A549 (cell line): Measurements from ENCODE around the gene MYO9A. TPM values are rescaled to one million over a fixed set of nuclear protein-coding genes. Genes with fewer than 3 reads are reported as not detected.

Experiments
- ATAC-seq, 2 experiments: fragments of 200-7000 bp in 1 of 2; fragments of >200 bp in 1 of 2; cut with Nextera tagmentation in 1 of 2; cut with Tn5 transposase in 1 of 2; 3 replicates each; pipeline versions ENCODE4 v1.8.0 to v1.9.1; 2018 to 2020; ENCODE audit warnings: mild to moderate bottlenecking in 1 of 2, moderate library complexity in 1 of 2
- CTCF ChIA-PET: fragments of 300-600 bp; sonication (Branson Sonifier 250); formaldehyde crosslinking; extraction: SDS; loops from one replicate; lab custom pipeline; 2021; ENCODE audit warnings: antibody characterized with exemption, inconsistent platforms; lab: Yijun Ruan, JAX
- POLR2A ChIA-PET: fragments of 350-600 bp; formaldehyde crosslinking; extraction: SDS; loops from one replicate; lab custom pipeline; 2021; ENCODE audit warnings: antibody characterized with exemption, inconsistent platforms; lab: Yijun Ruan, JAX
- DNase-seq, 2 experiments: peaks; one replicate each; pipeline versions ENCODE4 v3.0.0 to v3.0.0-alpha.2; 2011 to 2016; ENCODE audit warnings: low read depth in 1 of 2, low spot score in 1 of 2
- FAIRE-seq: peaks from 2 replicates; lab custom pipeline; 2011; peaks lifted over from hg19 to GRCh38; lab: Jason Lieb, UNC
- H3K27ac ChIP-seq, 2 experiments: fragments of >200 bp; sonication (Bioruptor Twin); formaldehyde crosslinking; 3 replicates each; pipeline ENCODE4 v1.5.1; 2016 to 2017
- H3K4me1 ChIP-seq: fragments of >200 bp; sonication (Bioruptor Twin); formaldehyde crosslinking; 3 replicates; pipeline ENCODE4 v1.6.1; 2016
- H3K4me2 ChIP-seq: fragments of >200 bp; sonication (Bioruptor Twin); formaldehyde crosslinking; 3 replicates; pipeline ENCODE4 v1.6.1; 2016
- H3K4me3 ChIP-seq: fragments of >200 bp; sonication (Bioruptor Twin); formaldehyde crosslinking; 3 replicates; pipeline ENCODE4 v1.5.1; 2016
- H3K9me3 ChIP-seq: fragments of >200 bp; sonication (Bioruptor Twin); formaldehyde crosslinking; 3 replicates; pipeline ENCODE4 v1.6.1; 2016
- CBX2 ChIP-seq: fragments of 200-600 bp; sonication (generic); IDR thresholded peaks from 2 replicates; pipeline ENCODE4 v1.6.1; 2016; ENCODE audit warnings: low read depth, mild to moderate bottlenecking, borderline replicate concordance
- CTCF ChIP-seq: fragments of >200 bp; sonication (Bioruptor Twin); formaldehyde crosslinking; IDR thresholded peaks from 3 replicates; pipeline ENCODE4 v1.5.1; 2016
- E2F6 ChIP-seq: IDR thresholded peaks from 2 replicates; pipeline ENCODE4 v1.6.1; 2012; ENCODE audit warnings: low read depth, borderline replicate concordance
- FOXS1 ChIP-seq: fragments of 250-450 bp; sonication (Bioruptor Pico); IDR thresholded peaks from 2 replicates; pipeline ENCODE4 v1.5.0; 2020; ENCODE audit warnings: mild to moderate bottlenecking, moderate library complexity
- GATA3 ChIP-seq: IDR thresholded peaks from 2 replicates; pipeline ENCODE4 v1.6.1; 2012; ENCODE audit warnings: borderline replicate concordance
- HES2 ChIP-seq: fragments of >200 bp; sonication (Bioruptor Twin); formaldehyde crosslinking; IDR thresholded peaks from 2 replicates; pipeline ENCODE4 v1.6.1; 2016
- HOXB13 ChIP-seq: fragments of 250-450 bp; sonication (Bioruptor Pico); IDR thresholded peaks from 2 replicates; pipeline ENCODE4 v1.5.0; 2020; ENCODE audit warnings: low read depth, mild to moderate bottlenecking, moderate library complexity
- MAX ChIP-seq: IDR thresholded peaks from 2 replicates; pipeline ENCODE4 v1.6.1; 2012
- NPAS2 ChIP-seq: fragments of 250-450 bp; sonication (Bioruptor Pico); IDR thresholded peaks from 2 replicates; pipeline ENCODE4 v1.8.0; 2022; ENCODE audit warnings: mild to moderate bottlenecking, moderate library complexity, borderline replicate concordance
- RARB ChIP-seq: fragments of 250-450 bp; sonication (Bioruptor Pico); IDR thresholded peaks from 2 replicates; pipeline ENCODE4 v1.8.0; 2021; ENCODE audit warnings: mild to moderate bottlenecking, moderate library complexity
- SREBF2 ChIP-seq: fragments of 450-650 bp; IDR thresholded peaks from 2 replicates; pipeline ENCODE4 v1.6.1; 2014; ENCODE audit warnings: mild to moderate bottlenecking, moderate library complexity
- TFCP2L1 ChIP-seq: fragments of 250-450 bp; sonication (Bioruptor Pico); IDR thresholded peaks from 2 replicates; pipeline ENCODE4 v1.5.0; 2021; ENCODE audit warnings: mild to moderate bottlenecking
- TP53 ChIP-seq: fragments of 250-450 bp; sonication (Bioruptor Pico); IDR thresholded peaks from 2 replicates; pipeline ENCODE4 v1.5.0; 2021; ENCODE audit warnings: mild to moderate bottlenecking, moderate library complexity
- USF2 ChIP-seq: fragments of 450-650 bp; IDR thresholded peaks from 2 replicates; pipeline ENCODE4 v1.6.1; 2014; ENCODE audit warnings: antibody characterized with exemption
- ZC3H11A ChIP-seq: fragments of 450-650 bp; IDR thresholded peaks from 2 replicates; pipeline ENCODE4 v1.6.1; 2014; ENCODE audit warnings: antibody characterized with exemption, mild to moderate bottlenecking
- ZFP36 ChIP-seq: fragments of 450-650 bp; IDR thresholded peaks from 2 replicates; pipeline ENCODE4 v1.6.1; 2014; ENCODE audit warnings: borderline replicate concordance; ENCODE audit not compliant: partially characterized antibody
- ZNF302 ChIP-seq: fragments of 250-450 bp; sonication (Bioruptor Pico); IDR thresholded peaks from 2 replicates; pipeline ENCODE4 v1.9.0; 2021; ENCODE audit warnings: inconsistent platforms, mild to moderate bottlenecking, moderate library complexity
- ZSCAN20 ChIP-seq: fragments of 250-450 bp; sonication (Bioruptor Pico); IDR thresholded peaks from 2 replicates; pipeline ENCODE4 v1.8.0; 2022; ENCODE audit warnings: mild to moderate bottlenecking, moderate library complexity
- WGBS: methylation state at CpG from one replicate; pipeline ENCODE4 v1.1.6; 2017; ENCODE audit errors: missing lambda C conversion rate; 5-methylcytosine and 5-hydroxymethylcytosine counted together
- polyA plus RNA-seq, 4 experiments: library from polyadenylated mRNA; depleted of rRNA in 3 of 4; stranded (reverse); fragments of >200 nt; fragmentation: RNase III in 1 of 4; extraction: RNeasy Plus Mini Kit Qiagen cat#74134 plus additional on column Dnase treatment in 1 of 4; gene quantifications; 2 replicates in 3 of 4; 3 replicates in 1 of 4; pipeline ENCODE4 v1.2.3, GENCODE V29; 2011 to 2017

The MYO9A gene
- polyA plus RNA-seq, 2 of the 4 experiments (the other 2 are of a cell fraction): 5.9 to 21.9 TPM

GRCh38 chr15:71826196-71826595 is 291.8 kb downstream of the MYO9A start:
- no peak for FAIRE-seq
- WGBS: 96% methylated on average over 5 of the region's 5 CpGs
- ChIA-PET CTCF (interaction anchor here (1.5 kb wide), 1 partner anchor 386 kb away, joined by 3 read pairs; no protein-coding TSS in a partner anchor), POLR2A (no interaction called here)
- Histone ChIP-seq H3K9me3 (peaks cover 36% of the 10 kb centered on the region), H3K4me2 (no peak overlapping the region), H3K4me3 (no peak overlapping the region), H3K4me1 (no peaks in the 10 kb centered on the region), H3K27ac (no peak overlapping the region)
- TF ChIP-seq TP53 (CRISPR knock-in tag): no peak
- no peak for TF ChIP-seq NPAS2
- TF ChIP-seq MAX: no peak
- TF ChIP-seq TFCP2L1: no peak
- no peak for TF ChIP-seq FOXS1
- TF ChIP-seq ZC3H11A: no peak
- no peak for TF ChIP-seq SREBF2
- TF ChIP-seq HOXB13: no peak
- TF ChIP-seq E2F6: no peak
- no peak for ATAC-seq
- DNase-seq: no peak

- peak; percentile 89 for FAIRE-seq
- WGBS: 89% methylated on average over 4 of the region's 4 CpGs
- POLR2A ChIA-PET: no interaction called here
Observed at GRCh38 chr15:71825021-71825730, 292.8 kb downstream of the MYO9A start.

More at GRCh38 chr15:71825021-71825730, 292.8 kb downstream of the MYO9A start:
- CTCF ChIA-PET: no interaction called here
- Histone ChIP-seq H3K4me3 (no peak overlapping the region), H3K9me3 (peaks cover 46% of the 10 kb centered on the region)
- ATAC-seq: no peak
- no peak for TF ChIP-seq ZFP36
- TF ChIP-seq ZNF302 (CRISPR knock-in tag): no peak
- no peak for TF ChIP-seq CTCF
- no peak for TF ChIP-seq HOXB13
- TF ChIP-seq NPAS2: no peak
- TF ChIP-seq ZSCAN20 (CRISPR knock-in tag): no peak
- no peak for TF ChIP-seq HES2
- no peak for TF ChIP-seq TFCP2L1
- no peak for TF ChIP-seq CBX2
- no peak for TF ChIP-seq GATA3
- TF ChIP-seq USF2: no peak
- no peak for TF ChIP-seq RARB (CRISPR knock-in tag)
- TF ChIP-seq, all 56 proteins: peak for 0
- no peak overlapping the region for H3K4me2 ChIP-seq
- no peak for DNase-seq
- no peaks in the 10 kb centered on the region for H3K4me1 ChIP-seq
- no peak overlapping the region for H3K27ac ChIP-seq
